ENCODE data around the gene AP1B1.

Gene AP1B1

DNA sequence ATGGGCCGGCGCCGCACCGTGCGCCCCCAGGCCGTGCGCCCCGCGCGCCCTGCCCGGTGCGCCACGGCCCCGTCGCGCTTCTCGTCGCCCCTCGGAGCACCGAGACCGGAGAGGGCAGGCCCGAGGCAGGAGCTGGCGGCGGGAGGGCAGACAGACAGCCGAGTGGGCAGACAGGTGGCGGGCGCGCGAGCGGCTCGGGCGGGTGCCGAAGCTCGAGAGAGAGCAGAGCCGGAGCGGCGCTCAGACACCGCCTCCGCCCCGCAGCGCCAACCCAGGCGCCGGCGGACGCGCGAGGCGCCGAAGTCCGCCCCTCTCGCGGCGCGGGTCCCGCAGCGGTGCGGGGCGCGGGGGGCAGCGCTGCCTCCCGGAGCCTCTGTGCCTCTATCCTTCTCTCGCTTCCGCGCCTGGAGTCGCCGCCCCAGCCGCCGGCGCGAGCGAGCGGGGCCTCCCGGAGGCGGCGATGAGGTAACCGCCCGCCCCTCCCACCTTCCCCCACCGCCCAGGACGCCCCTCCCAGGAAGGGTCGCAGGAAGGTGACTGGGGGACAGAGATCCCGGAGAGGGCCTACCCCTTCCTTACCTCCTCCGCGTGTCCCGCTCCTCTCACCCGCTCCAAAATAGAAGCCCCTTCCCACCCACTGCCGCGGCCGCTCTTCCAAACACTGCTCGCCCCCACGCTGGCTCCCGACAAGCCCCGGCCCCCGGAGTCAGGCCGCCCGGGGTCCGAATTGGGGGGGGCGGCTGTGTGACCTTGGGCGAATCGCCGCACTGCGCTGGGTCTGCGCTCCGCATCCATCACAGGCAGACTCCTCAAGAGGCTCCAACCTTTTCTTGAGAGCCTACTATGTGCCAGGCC, 72.9 kb downstream of the AP1B1 start, which contains the start of gene RASL10A:
Gene RASL10A, minus strand, starts transcription at position 412 of the 855 bp plus-strand sequence. CDS start 451 bp downstream, outside the sequence.
- Histone ChIP-seq H3K4me1 (ENCODE audit: insufficient read depth, low read length) (peaks cover 30% of the 10 kb centered on the region), H3K27me3 (ENCODE audit: control insufficient read depth in 1 of 2, insufficient read depth in 2 of 2, low read length in 2 of 2) (peaks cover 17 to 30% of the 10 kb centered on the region in 2 donors), H3K27ac (ENCODE audit: low read depth, low read length) (no peak within 1 kb of the TSS), H3K36me3 (ENCODE audit: insufficient read depth, low read length) (no peaks in the 10 kb centered on the region), H3K4me3 (ENCODE audit: low read depth in 1 of 2, low read length in 2 of 2) (peak within 1 kb of the TSS; percentile 15 to 41), H3K9me3 (ENCODE audit: low read length) (no peaks in the 10 kb centered on the region), H3K9ac (ENCODE audit: low read length) (no peak within 1 kb of the TSS)

GRCh38 chr22:29314537-29315285, 73.7 kb downstream of the AP1B1 start:
- no peak overlapping the region for H3K9ac ChIP-seq (ENCODE audit: low read length)
- H3K36me3 ChIP-seq (ENCODE audit: insufficient read depth, low read length) = no peaks in the 10 kb centered on the region

GRCh38 chr22:29313576-29314466, 74.5 kb downstream of the AP1B1 start:
- Histone ChIP-seq H3K27me3 (ENCODE audit: control insufficient read depth in 1 of 2, insufficient read depth in 2 of 2, low read length in 2 of 2) (peaks cover 17 to 30% of the 10 kb centered on the region in 2 donors), H3K36me3 (ENCODE audit: insufficient read depth, low read length) (no peaks in the 10 kb centered on the region), H3K4me1 (ENCODE audit: insufficient read depth, low read length) (peaks cover 45% of the 10 kb centered on the region), H3K4me3 (ENCODE audit: low read depth in 1 of 2, low read length in 2 of 2) (peak overlapping the region in 1 of 2 donors; percentile 41), H3K9ac (ENCODE audit: low read length) (no peak overlapping the region), H3K9me3 (ENCODE audit: low read length) (no peaks in the 10 kb centered on the region), H3K27ac (ENCODE audit: low read depth, low read length) (no peak overlapping the region)

More at GRCh38 chr22:29314537-29315285, 73.7 kb downstream of the AP1B1 start:
- H3K27me3 ChIP-seq (ENCODE audit: control insufficient read depth in 1 of 2, insufficient read depth in 2 of 2, low read length in 2 of 2) = peaks cover 17 to 30% of the 10 kb centered on the region in 2 donors
- H3K27ac ChIP-seq (ENCODE audit: low read depth, low read length) = no peak overlapping the region
- H3K9me3 ChIP-seq (ENCODE audit: low read length) = no peaks in the 10 kb centered on the region
- peak overlapping the region; percentile 15 to 41 for H3K4me3 ChIP-seq (ENCODE audit: low read depth in 1 of 2, low read length in 2 of 2)
- peaks cover 36% of the 10 kb centered on the region for H3K4me1 ChIP-seq (ENCODE audit: insufficient read depth, low read length)

DNA sequence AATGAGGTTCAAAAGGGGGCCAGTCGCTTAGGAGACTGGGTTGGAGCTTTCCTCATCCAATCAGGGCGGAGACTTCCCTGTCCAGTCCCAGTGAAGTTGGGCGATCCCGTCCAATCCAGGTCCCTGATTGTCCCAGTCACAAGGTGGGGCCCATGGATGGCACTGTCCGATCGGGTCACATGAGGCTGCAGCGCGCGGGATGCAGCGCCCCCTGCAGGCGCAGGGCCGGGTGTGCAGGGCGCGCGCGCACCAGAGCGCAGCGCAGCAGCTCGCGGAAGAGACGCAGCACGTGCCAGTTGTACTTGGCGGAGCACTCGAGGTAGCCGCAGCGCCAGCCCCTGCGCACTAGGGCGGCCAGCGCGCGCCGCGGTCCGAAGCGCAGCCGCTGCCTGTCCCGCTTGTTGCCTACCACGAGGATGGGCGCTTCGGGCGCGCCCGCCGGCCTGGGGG, 75.2 kb downstream of the AP1B1 start:
- Histone ChIP-seq H3K9ac (ENCODE audit: low read length) (no peak overlapping the region), H3K9me3 (ENCODE audit: low read length) (no peaks in the 10 kb centered on the region), H3K4me1 (ENCODE audit: insufficient read depth, low read length) (peaks cover 51% of the 10 kb centered on the region), H3K4me3 (ENCODE audit: low read depth in 1 of 2, low read length in 2 of 2) (peak overlapping the region in 1 of 2 donors; percentile 21), H3K36me3 (ENCODE audit: insufficient read depth, low read length) (no peaks in the 10 kb centered on the region), H3K27me3 (ENCODE audit: control insufficient read depth in 1 of 2, insufficient read depth in 2 of 2, low read length in 2 of 2) (peaks cover 17 to 30% of the 10 kb centered on the region in 2 donors), H3K27ac (ENCODE audit: low read depth, low read length) (no peak overlapping the region)

- Histone ChIP-seq H3K27me3 (ENCODE audit: control insufficient read depth in 1 of 2, insufficient read depth in 2 of 2, low read length in 2 of 2) (peaks cover 17 to 30% of the 10 kb centered on the region in 2 donors), H3K27ac (ENCODE audit: low read depth, low read length) (peak overlapping the region; percentile 62), H3K4me1 (ENCODE audit: insufficient read depth, low read length) (peaks cover 58% of the 10 kb centered on the region), H3K9ac (ENCODE audit: low read length) (no peak overlapping the region), H3K9me3 (ENCODE audit: low read length) (no peaks in the 10 kb centered on the region), H3K36me3 (ENCODE audit: insufficient read depth, low read length) (no peaks in the 10 kb centered on the region), H3K4me3 (ENCODE audit: low read depth in 1 of 2, low read length in 2 of 2) (peak overlapping the region in 1 of 2 donors; percentile 21)
These were observed 75.9 kb downstream of the AP1B1 start for GRCh38 chr22:29312218-29313125.

- H3K4me3 ChIP-seq (ENCODE audit: low read depth in 1 of 2, low read length in 2 of 2) = peak overlapping the region in 1 of 2 donors; percentile 38
These were observed 76.7 kb downstream of the AP1B1 start for GRCh38 chr22:29311464-29312217.

GRCh38 chr22:29310863-29311339, 77.5 kb downstream of the AP1B1 start:
- Histone ChIP-seq H3K4me3 (ENCODE audit: low read depth in 1 of 2, low read length in 2 of 2) (peak overlapping the region in 1 of 2 donors; percentile 38), H3K4me1 (ENCODE audit: insufficient read depth, low read length) (peaks cover 60% of the 10 kb centered on the region), H3K9me3 (ENCODE audit: low read length) (no peaks in the 10 kb centered on the region), H3K36me3 (ENCODE audit: insufficient read depth, low read length) (no peaks in the 10 kb centered on the region), H3K27me3 (ENCODE audit: control insufficient read depth in 1 of 2, insufficient read depth in 2 of 2, low read length in 2 of 2) (peaks cover 14 to 23% of the 10 kb centered on the region in 2 donors), H3K27ac (ENCODE audit: low read depth, low read length) (peak overlapping the region; percentile 85), H3K9ac (ENCODE audit: low read length) (no peak overlapping the region)

More at GRCh38 chr22:29311464-29312217, 76.7 kb downstream of the AP1B1 start:
- Histone ChIP-seq H3K9ac (ENCODE audit: low read length) (no peak overlapping the region), H3K27ac (ENCODE audit: low read depth, low read length) (peak overlapping the region; percentile 85), H3K9me3 (ENCODE audit: low read length) (no peaks in the 10 kb centered on the region), H3K27me3 (ENCODE audit: control insufficient read depth in 1 of 2, insufficient read depth in 2 of 2, low read length in 2 of 2) (peaks cover 17 to 30% of the 10 kb centered on the region in 2 donors), H3K36me3 (ENCODE audit: insufficient read depth, low read length) (no peaks in the 10 kb centered on the region), H3K4me1 (ENCODE audit: insufficient read depth, low read length) (peaks cover 60% of the 10 kb centered on the region)

GRCh38 chr22:29310065-29310862, 78.1 kb downstream of the AP1B1 start:
- no peak overlapping the region for H3K4me3 ChIP-seq (ENCODE audit: low read depth in 1 of 2, low read length in 2 of 2)
- H3K4me1 ChIP-seq (ENCODE audit: insufficient read depth, low read length) = peaks cover 60% of the 10 kb centered on the region
- peaks cover 14 to 18% of the 10 kb centered on the region in 2 donors for H3K27me3 ChIP-seq (ENCODE audit: control insufficient read depth in 1 of 2, insufficient read depth in 2 of 2, low read length in 2 of 2)
- no peaks in the 10 kb centered on the region for H3K36me3 ChIP-seq (ENCODE audit: insufficient read depth, low read length)
- H3K27ac ChIP-seq (ENCODE audit: low read depth, low read length) = peak overlapping the region; percentile 85
- H3K9me3 ChIP-seq (ENCODE audit: low read length) = no peaks in the 10 kb centered on the region
- H3K9ac ChIP-seq (ENCODE audit: low read length) = no peak overlapping the region

Measured in muscle layer of colon (tissue), 2 donors.